Measurements from ENCODE around the gene MAP1S. TPM values are rescaled to one million over a fixed set of nuclear protein-coding genes. Genes with fewer than 3 reads are reported as not detected.
A peak's percentile ranks its signal among the peaks of the same experiment; 100 is the strongest.

Gene MAP1S
- total and polyA plus RNA-seq, 2 of the 8 experiments (the other 6 are each of a cell fraction or from before 2014, with no cell fraction given), result 66.7 to 115 TPM

- Histone ChIP-seq H4K91ac (replicated peaks; ENCODE audit: insufficient read length, low read length) (no peak overlapping the region), H2BK5ac (ENCODE audit: low read depth, low read length) (no peak overlapping the region), H3K27me3 (replicated peaks in 1 of 4; ENCODE audit: control insufficient read depth in 3 of 4, extremely low read depth in 1 of 4, insufficient read depth in 3 of 4, low read length in 3 of 4) (no peaks in the 10 kb centered on the region), H3K4ac (replicated peaks; ENCODE audit: insufficient read length, low read depth, low read length) (no peak overlapping the region), H4K8ac (ENCODE audit: extremely low read depth, insufficient read depth, low read length) (no peak overlapping the region), H2BK120ac (replicated peaks; ENCODE audit: low read depth, low read length) (no peak overlapping the region), H3K79me2 (ENCODE audit: control insufficient read depth in 1 of 2, insufficient read depth in 2 of 2, low read length in 2 of 2) (no peaks in the 10 kb centered on the region), H4K20me1 (replicated peaks in 1 of 2; ENCODE audit: control insufficient read depth in 1 of 2, insufficient read depth in 2 of 2, low read length in 2 of 2) (no peaks in the 10 kb centered on the region), H2AK5ac (ENCODE audit: low read depth, low read length) (no peak overlapping the region), H3K9me3 (ENCODE audit: insufficient read depth in 2 of 2, low read depth in 1 of 2, low read length in 1 of 2) (no peaks in the 10 kb centered on the region), H3K18ac (ENCODE audit: extremely low read depth, low read length) (no peak overlapping the region), H4K5ac (ENCODE audit: insufficient read length, low read depth, low read length) (no peak overlapping the region), H3K23me2 (ENCODE audit: low read depth, low read length) (no peaks in the 10 kb centered on the region; the same call in 1 of the 2 replicates), H3K36me3 (ENCODE audit: control insufficient read depth in 2 of 4, insufficient read depth in 4 of 4, low read length in 3 of 4) (no peaks in the 10 kb centered on the region), H3K4me3 (ENCODE audit: extremely low read depth in 1 of 4, insufficient read depth in 2 of 4, low read depth in 3 of 4, low read length in 4 of 4) (no peak overlapping the region), H3K9ac (replicated peaks in 1 of 4; ENCODE audit: extremely low read depth in 1 of 4, low read depth in 3 of 4, low read length in 3 of 4) (no peak overlapping the region), H3K27ac (ENCODE audit: low read depth, low read length) (no peak overlapping the region), H2BK12ac (ENCODE audit: low read depth, low read length) (no peak overlapping the region), H3K23ac (ENCODE audit: insufficient read length) (no peak overlapping the region), H3K4me2 (ENCODE audit: insufficient read depth in 1 of 2, low read depth in 2 of 2, low read length in 2 of 2) (no peak overlapping the region), H2BK15ac (ENCODE audit: low read length) (no peak overlapping the region), H3K14ac (ENCODE audit: insufficient read length) (no peak overlapping the region), H2BK20ac (ENCODE audit: low read length) (no peak overlapping the region), H3K4me1 (replicated peaks in 1 of 4; ENCODE audit: control insufficient read depth in 3 of 4, insufficient read depth in 4 of 4, low read length in 3 of 4) (peaks cover 0 to 9% (median 0%) of the 10 kb centered on the region in 4 experiments; a peak in 1 of 7 replicates), H3K56ac (replicated peaks; ENCODE audit: insufficient read length, low read depth, low read length) (no peak overlapping the region), H3K79me1 (ENCODE audit: low read depth, low read length) (no peaks in the 10 kb centered on the region; the same call in 1 of the 2 replicates), H2AFZ (ENCODE audit: low read length) (no peak overlapping the region)
- POLR2A ChIA-PET (ENCODE audit: partially characterized antibody), result interaction anchor here (0.9 to 4.2 kb wide), 7 partner anchors 8 to 111 kb away, joined by 3 to 21 read pairs (median 6); partner anchors contain the start of gene RPL18A
- 80% methylated on average over 9 of the region's 9 CpGs; no CpG with 5 or more reads in 1 of the 2 experiments for WGBS, 2 experiments (ENCODE audit: extremely low coverage in 1 of 2, insufficient coverage in 1 of 2, insufficient read length in 1 of 2, insufficient replicate concordance in 2 of 2, low coverage in 1 of 2, low lambda C conversion rate in 2 of 2, missing lambda C conversion rate in 1 of 2)
- TF ChIP-seq CTCF (IDR thresholded peaks at IDR 0.05; ENCODE audit: control extremely low read depth in 1 of 3, insufficient read depth in 1 of 3, low read depth in 1 of 3, low read length in 3 of 3) (no peak), ATF2 (IDR thresholded peaks at IDR 0.05; ENCODE audit: low read length) (no peak), PHF8 (conservative IDR thresholded peaks at IDR 0.05; ENCODE audit: low read depth, low read length) (no peak), POU5F1 (IDR thresholded peaks at IDR 0.05; ENCODE audit: low read depth, low read length) (peak; percentile 83)
- CTCF ChIA-PET (ENCODE audit: partially characterized antibody), result interaction anchor here (0.9 to 4.1 kb wide), 17 partner anchors 9 to 258 kb away, joined by 3 to 23 read pairs (median 4); no protein-coding TSS in a partner anchor
- DNase-seq (ENCODE audit: low read depth in 1 of 2, low spot score in 2 of 2), result no peak
- no peak for FAIRE-seq
These were observed 34.7 kb downstream of the MAP1S start for GRCh38 chr19:17753976-17754375.
